ENCODE measurements around the gene SNED1.

Gene SNED1

DNA sequence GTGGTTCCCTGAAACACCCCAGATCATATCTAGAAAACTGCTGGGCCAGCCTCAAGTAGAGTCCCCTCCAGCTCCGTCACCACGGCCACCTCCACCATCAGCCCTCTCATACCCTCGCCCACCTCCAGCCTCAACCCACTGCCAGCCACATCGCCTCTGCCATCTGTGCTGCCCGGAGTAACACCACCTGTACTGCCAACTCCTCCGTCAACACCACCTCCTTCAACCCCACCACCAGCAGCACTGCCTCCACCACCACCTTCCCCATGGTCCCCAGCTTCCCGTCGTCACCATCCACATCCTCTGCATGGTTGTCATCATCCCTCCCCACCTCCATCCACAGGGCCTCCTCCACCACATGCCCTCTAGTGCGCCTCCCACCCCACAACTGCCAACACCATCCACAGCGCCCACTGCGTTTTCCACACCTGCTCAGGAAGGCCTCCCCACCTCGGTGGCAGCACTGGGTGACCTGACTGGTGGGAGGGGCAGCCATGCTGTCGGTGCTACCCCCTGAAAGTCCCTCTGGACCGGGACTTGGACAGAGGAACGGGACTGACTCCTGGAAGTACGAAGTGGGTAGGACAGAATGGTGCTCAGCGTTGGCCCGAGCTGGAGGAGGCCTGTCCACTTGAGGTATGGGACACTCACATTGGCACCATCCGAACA, 1.6 kb downstream of the SNED1 start:
- Mint-ChIP-seq H3K27me3 (peaks cover 35 to 65% of the 10 kb centered on the region in 2 donors), H3K4me3 (peak overlapping the region in 1 of 2 donors; percentile 34), H3K4me1 (peaks cover 8 to 15% of the 10 kb centered on the region in 2 donors), H3K36me3 (peaks cover 3 to 7% of the 10 kb centered on the region in 2 donors), H3K27ac (no peak overlapping the region), H3K9me3 (peaks cover 11 to 13% of the 10 kb centered on the region in 2 donors)
- DNase-seq = no peak
- ATAC-seq (replicated peaks) = no peak

DNA sequence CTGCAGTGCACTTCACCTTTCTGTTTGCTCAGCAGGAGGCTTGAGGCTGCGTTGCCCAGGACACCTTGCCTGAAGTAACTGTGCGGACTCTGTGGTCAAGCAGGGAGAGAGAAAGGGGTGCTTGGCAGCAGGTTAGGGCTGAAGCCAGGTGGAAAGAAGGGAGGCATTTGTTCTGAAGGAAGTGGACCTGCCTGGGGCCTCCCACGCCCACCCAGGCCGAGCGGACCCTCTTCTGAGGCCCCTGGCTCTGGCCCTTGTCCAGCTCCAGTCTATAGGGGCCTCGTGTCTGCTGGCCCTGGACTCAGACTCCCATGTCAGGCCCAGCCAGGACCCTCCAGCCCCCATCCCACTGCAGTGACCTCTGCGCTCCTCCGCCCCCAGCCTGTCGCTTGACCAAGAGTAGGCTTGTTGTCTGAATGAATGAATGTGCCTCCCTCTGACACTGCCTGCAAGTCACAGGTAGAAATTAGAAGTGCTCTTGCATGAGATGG, 2.5 kb downstream of the SNED1 start:
- DNase-seq (no peak), ATAC-seq (replicated peaks) (no peak)
- Mint-ChIP-seq H3K27ac (no peak overlapping the region), H3K4me1 (peaks cover 6 to 15% of the 10 kb centered on the region in 2 donors), H3K9me3 (peaks cover 17 to 18% of the 10 kb centered on the region in 2 donors), H3K4me3 (no peak overlapping the region), H3K36me3 (peaks cover 8 to 12% of the 10 kb centered on the region in 2 donors), H3K27me3 (peaks cover 29 to 56% of the 10 kb centered on the region in 2 donors)

DNA sequence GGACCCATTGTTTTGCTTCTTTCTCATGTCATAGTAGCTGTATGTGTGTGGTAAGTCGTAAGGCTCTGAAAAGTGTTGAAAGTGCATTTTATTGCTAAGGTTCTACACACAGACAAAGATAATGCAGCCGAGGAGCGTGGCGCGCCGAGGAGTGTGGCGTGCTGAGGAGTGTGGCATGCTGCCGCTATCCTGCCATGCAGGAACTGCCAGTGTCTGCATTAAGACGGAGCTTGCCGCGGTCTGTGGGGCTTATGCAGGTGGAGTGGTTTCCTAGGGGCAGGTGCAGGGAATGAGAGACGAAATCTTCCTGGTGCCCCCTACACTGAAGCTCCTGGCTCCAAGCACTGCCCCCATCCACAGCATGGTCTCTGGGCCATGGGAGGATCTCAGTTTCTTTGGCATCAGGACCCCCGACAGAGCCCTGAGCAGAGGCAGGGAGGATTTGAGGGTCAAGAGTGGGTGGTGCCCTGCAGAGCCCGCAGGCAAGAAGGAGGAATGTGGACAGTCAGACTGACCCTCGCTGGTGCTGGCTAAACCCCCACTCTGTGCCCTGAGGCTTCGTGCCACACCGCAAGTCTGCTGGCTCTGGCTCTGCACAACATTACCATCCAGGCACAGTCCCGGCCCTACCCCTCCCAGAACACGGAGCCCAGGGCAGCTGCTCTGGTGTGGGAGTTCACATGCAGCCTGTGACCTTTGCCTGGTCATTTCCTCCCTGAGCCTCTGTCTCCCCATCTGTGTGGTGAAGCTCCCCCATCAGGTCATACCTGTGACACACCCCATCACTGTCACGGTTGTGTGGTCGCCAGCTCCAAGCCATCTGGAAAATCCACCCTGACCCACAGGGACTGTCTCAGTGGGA, 3.2 kb downstream of the SNED1 start:
- DNase-seq (no peak), ATAC-seq (replicated peaks) (no peak)
- Mint-ChIP-seq H3K4me3 (no peak overlapping the region), H3K4me1 (peaks cover 6 to 15% of the 10 kb centered on the region in 2 donors), H3K27me3 (peaks cover 25 to 50% of the 10 kb centered on the region in 2 donors), H3K27ac (no peak overlapping the region), H3K9me3 (peaks cover 21 to 22% of the 10 kb centered on the region in 2 donors), H3K36me3 (peaks cover 8 to 12% of the 10 kb centered on the region in 2 donors)

DNA sequence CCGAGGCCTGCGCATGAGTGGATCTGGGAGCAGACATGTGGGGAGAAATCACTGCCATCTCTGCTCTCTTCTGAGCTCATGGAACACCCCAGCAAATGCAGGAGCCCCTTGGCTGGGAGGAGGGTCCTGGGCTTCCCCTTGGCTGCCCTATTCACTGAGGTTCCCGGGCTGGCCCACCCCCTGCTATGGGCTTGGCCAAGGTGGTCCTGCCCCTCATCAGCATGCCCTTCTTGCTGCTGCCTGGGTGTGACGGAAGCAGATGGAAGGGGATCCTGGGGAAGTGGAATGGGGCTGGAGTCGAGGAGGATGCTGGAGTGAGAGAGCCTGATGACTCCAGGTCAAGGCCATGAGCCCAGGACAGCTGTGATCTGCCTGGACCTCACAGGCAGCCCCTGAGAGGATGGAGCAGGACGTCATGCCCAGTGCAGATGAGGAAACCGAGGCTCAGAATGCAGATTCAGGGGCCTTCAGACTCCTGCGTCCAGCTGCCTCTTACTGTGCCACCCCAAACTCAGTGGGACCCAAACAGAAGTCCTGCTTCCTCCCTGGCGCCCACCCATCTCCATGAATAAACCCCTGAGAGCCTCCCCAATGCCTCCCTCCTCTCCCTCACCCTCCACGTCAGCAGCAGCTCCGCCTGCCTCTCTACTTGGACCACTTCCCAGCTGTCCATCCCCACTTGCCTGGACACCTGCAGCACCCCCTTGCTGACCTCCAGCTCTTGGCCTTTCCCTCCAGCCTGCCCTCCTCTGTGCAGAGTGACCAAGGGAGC, 4.0 kb downstream of the SNED1 start:
- peaks cover 17 to 48% of the 10 kb centered on the region in 2 donors for H3K27me3 Mint-ChIP-seq
- DNase-seq = no peak
- H3K27ac Mint-ChIP-seq = no peak overlapping the region

DNA sequence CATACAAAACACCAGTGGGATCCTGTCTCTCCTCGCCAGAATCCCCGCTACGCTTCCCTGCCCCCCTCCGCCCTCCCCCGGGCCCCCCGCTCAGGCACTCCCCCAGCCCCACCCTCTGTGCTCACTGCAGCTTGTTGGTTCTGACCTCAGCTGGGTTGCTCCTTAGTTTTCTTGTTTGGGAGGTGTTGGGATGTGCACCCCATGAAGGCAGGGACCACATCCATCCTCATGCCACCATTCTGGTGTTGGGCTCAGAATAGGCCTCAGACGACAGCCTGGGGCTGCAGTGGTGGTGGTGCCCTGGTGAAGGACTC, 4.6 kb downstream of the SNED1 start:
- ATAC-seq (replicated peaks) (no peak), DNase-seq (no peak)
- Mint-ChIP-seq H3K36me3 (peaks cover 8 to 12% of the 10 kb centered on the region in 2 donors), H3K4me1 (peaks cover 6 to 8% of the 10 kb centered on the region in 2 donors), H3K27ac (no peak overlapping the region), H3K9me3 (peaks cover 21 to 22% of the 10 kb centered on the region in 2 donors), H3K27me3 (peaks cover 15 to 44% of the 10 kb centered on the region in 2 donors), H3K4me3 (no peak overlapping the region)

More for the DNA sequence above, 4.0 kb downstream of the SNED1 start:
- H3K4me1 Mint-ChIP-seq = peaks cover 6 to 12% of the 10 kb centered on the region in 2 donors
- peaks cover 8 to 12% of the 10 kb centered on the region in 2 donors for H3K36me3 Mint-ChIP-seq
- H3K9me3 Mint-ChIP-seq = peaks cover 21 to 22% of the 10 kb centered on the region in 2 donors
- no peak overlapping the region for H3K4me3 Mint-ChIP-seq
- ATAC-seq (replicated peaks) = no peak

DNA sequence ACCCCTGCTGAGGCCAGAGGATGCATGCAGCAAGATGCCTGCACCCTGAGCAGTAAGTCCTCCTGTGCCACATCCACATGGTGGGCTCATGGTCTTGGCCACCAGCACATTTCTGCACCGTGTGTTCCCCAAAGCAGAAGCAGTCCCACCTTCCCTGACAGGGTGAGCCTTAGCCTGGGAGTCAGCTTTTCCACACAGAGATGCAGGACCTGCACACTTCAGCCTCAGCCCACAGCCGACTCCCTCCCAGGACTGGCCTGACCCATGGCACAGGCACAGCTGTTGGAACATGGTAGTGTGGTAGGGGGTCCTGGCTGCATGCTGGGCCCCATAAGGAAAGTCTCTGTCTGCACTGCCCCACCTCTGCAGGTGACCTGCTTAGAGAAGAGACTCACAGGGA, 5.0 kb downstream of the SNED1 start:
- H3K27ac Mint-ChIP-seq = no peak overlapping the region
- no peak overlapping the region for H3K4me3 Mint-ChIP-seq
- ATAC-seq (replicated peaks) (no peak), DNase-seq (no peak)
- H3K36me3 Mint-ChIP-seq = peaks cover 8 to 12% of the 10 kb centered on the region in 2 donors
- peaks cover 21 to 22% of the 10 kb centered on the region in 2 donors for H3K9me3 Mint-ChIP-seq
- H3K27me3 Mint-ChIP-seq = peaks cover 19 to 44% of the 10 kb centered on the region in 2 donors
- peaks cover 6 to 8% of the 10 kb centered on the region in 2 donors for H3K4me1 Mint-ChIP-seq

DNA sequence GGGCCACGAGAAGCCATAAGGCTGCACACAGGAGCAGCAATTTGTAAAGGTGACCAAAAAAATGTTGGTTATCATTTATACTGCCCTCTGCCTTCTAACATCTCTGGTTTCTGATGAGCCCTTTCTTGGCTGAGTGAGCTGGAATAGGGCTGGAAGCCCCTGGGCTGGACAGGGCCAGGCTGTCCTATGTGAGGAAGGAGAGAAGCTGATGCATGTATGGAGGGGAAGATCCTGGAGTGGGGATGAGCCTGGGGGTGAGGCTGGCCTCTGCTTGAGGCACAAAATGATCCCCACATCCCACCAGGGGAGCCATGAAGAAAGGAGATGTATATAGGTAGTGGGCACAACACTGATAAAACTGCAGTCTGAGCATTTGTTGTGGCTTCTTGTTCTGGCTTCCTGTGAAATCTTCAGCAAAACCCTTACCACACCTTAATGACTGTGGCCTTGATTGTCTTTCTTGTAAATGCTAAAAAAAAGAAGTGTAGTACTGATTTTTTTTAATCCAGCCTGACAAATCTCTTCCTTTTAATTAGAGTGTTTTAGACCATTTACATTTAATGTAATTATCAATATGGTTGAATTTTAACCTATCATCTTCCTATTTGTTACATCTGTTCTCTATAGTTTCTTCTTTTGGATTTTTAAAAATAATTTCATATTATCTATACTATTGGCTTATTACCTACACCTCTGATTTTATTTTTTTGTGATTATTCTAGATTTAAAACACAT, 5.6 kb downstream of the SNED1 start:
- Mint-ChIP-seq H3K27ac (no peak overlapping the region), H3K4me1 (peaks cover 7 to 11% of the 10 kb centered on the region in 2 donors), H3K9me3 (peaks cover 21 to 22% of the 10 kb centered on the region in 2 donors), H3K27me3 (peaks cover 25 to 51% of the 10 kb centered on the region in 2 donors), H3K4me3 (no peak overlapping the region), H3K36me3 (peaks cover 8 to 12% of the 10 kb centered on the region in 2 donors)
- ATAC-seq (replicated peaks) (no peak), DNase-seq (no peak)

DNA sequence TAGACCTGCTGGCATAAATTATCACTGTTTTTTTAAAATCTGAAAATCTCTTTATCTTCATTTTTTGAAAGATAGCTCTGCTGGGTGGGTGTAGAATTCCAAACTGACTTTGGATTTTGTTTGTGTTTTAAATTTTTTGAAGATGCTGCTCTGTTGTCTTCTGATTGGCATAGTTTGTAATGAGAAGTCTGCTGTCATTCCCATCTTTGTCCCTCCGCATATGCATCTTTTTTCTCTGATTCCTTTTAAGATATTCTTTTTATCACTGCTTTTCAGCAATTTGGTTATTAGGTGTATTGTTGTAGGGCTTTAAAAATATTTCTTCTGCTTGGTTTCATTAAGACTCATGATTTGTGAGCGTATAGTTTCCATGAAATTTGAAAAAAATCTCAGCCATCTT, 7.2 kb downstream of the SNED1 start:
- ATAC-seq (replicated peaks) (no peak), DNase-seq (no peak)
- Mint-ChIP-seq H3K36me3 (peaks cover 8 to 12% of the 10 kb centered on the region in 2 donors), H3K27me3 (peaks cover 25 to 55% of the 10 kb centered on the region in 2 donors), H3K9me3 (peaks cover 21 to 22% of the 10 kb centered on the region in 2 donors), H3K27ac (no peak overlapping the region), H3K4me1 (peaks cover 9 to 18% of the 10 kb centered on the region in 2 donors), H3K4me3 (no peak overlapping the region)

DNA sequence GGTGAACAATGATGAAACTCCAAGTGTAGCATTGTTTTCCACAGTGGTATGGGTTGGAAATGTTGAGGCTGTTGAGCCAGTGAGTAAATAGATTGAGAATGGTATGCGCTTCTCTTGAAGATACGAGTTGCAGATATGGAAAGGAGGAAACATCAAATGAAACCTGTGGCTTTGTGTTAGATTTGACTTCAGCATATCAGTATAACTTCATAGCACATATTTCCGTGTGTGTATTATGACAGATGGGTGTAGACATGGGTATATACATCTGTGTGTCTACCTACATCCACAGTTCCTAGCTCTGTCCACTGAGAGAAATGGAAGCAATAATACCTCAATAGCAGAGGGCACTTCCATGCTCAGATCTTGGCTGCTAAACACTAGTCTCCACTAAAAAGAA, 8.0 kb downstream of the SNED1 start:
- peaks cover 9 to 19% of the 10 kb centered on the region in 2 donors for H3K4me1 Mint-ChIP-seq
- ATAC-seq (replicated peaks) = no peak
- no peak for DNase-seq
- H3K27ac Mint-ChIP-seq = no peak overlapping the region
- H3K9me3 Mint-ChIP-seq = peaks cover 21 to 22% of the 10 kb centered on the region in 2 donors
- H3K4me3 Mint-ChIP-seq = no peak overlapping the region
- peaks cover 20 to 47% of the 10 kb centered on the region in 2 donors for H3K27me3 Mint-ChIP-seq
- H3K36me3 Mint-ChIP-seq = peaks cover 8 to 12% of the 10 kb centered on the region in 2 donors

DNA sequence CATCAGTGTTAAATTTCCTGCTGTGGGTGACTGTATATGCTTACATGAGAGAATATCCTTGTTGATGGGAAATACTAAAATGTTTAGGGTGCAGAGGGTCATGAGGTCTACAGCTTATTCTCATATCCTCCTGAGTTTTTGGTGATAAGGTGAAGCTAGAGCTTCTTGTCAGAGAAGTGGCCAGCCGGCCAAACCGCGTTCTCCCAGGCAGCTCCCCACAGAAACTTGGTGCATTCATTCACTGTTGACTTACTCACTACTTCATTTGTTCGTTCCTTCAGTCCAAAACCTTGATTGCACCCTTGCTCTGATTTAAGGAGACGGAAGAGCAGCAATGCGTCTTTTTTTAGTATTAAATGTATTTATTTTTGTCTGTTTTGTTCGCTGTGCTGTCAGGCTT, 8.7 kb downstream of the SNED1 start:
- DNase-seq (no peak), ATAC-seq (replicated peaks) (no peak)
- H3K36me3 Mint-ChIP-seq = peaks cover 7 to 12% of the 10 kb centered on the region in 2 donors
- H3K27me3 Mint-ChIP-seq = peaks cover 20 to 41% of the 10 kb centered on the region in 2 donors
- peaks cover 21 to 22% of the 10 kb centered on the region in 2 donors for H3K9me3 Mint-ChIP-seq
- H3K4me3 Mint-ChIP-seq = no peak overlapping the region
- peaks cover 9 to 19% of the 10 kb centered on the region in 2 donors for H3K4me1 Mint-ChIP-seq
- no peak overlapping the region for H3K27ac Mint-ChIP-seq

DNA sequence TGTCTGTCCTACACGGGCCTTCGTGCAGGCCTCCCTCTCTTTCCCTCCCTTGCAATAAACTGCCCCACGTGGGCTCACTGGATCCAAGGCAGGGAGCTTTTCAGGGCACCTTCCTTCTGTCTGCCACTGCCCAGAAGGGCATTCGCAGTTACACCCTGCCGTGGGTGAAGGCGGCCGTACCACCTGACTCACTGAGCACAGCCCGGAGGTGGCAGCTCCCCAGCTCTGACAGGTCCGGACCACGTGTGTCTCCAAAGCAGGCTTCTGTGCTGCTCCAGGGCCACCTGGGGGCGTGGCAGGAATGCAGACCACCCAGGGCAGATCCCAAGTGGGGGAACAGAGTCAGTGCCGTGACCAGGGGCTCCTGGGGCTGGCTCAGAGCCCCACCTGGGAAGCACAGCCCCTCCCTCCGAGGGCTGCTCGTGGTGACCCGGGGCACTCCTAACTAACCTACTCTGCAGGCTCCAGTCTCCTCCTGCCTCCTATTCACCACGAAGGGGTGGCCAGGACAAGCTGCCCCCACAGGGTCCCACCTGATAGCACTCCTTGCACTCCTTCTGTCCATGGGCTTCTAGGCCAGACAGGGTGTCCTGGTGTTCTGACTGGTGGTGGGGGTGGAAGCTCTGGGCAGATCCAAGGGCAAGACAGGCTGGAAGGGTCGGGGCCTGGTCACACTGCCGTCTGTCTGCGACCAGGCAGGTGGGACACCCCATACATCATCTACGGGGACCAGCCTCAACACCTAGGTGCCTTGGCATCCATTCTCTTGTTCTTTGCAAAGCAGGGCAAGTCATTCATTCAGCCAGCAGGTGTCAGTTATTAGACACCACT, 9.7 kb downstream of the SNED1 start:
- Mint-ChIP-seq H3K27ac (no peak overlapping the region), H3K4me3 (no peak overlapping the region), H3K27me3 (peaks cover 20 to 43% of the 10 kb centered on the region in 2 donors), H3K9me3 (peaks cover 17 to 20% of the 10 kb centered on the region in 2 donors), H3K36me3 (peaks cover 4 to 7% of the 10 kb centered on the region in 2 donors), H3K4me1 (peaks cover 9 to 19% of the 10 kb centered on the region in 2 donors)
- ATAC-seq (replicated peaks) = no peak
- DNase-seq = no peak

DNA sequence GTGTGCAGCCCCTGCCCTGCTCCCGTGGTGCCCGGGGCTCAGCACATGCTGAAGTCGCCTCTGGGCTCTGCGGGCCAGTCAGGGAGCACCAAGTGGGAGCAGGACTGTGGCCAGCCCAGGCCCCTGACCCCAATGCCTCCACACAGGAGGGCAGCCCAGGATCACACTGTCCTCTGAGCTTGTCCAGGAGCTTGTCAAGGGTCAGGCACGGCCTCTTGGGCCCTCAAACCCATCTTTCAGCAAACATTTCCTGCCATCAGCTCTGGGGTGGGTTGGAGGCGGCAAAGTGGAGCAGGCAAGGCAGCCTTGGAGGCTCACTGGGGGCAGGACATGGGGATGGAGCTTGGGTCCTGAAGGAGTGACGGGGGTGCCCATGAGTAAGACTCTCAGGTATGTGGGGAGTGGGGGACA, 10.3 kb downstream of the SNED1 start:
- H3K36me3 Mint-ChIP-seq = peaks cover 4 to 5% of the 10 kb centered on the region in 2 donors
- ATAC-seq (replicated peaks) = no peak
- H3K4me1 Mint-ChIP-seq = peaks cover 9 to 19% of the 10 kb centered on the region in 2 donors
- no peak for DNase-seq
- peaks cover 12 to 14% of the 10 kb centered on the region in 2 donors for H3K9me3 Mint-ChIP-seq
- peaks cover 20 to 43% of the 10 kb centered on the region in 2 donors for H3K27me3 Mint-ChIP-seq
- H3K27ac Mint-ChIP-seq = peak overlapping the region; percentile 37
- H3K4me3 Mint-ChIP-seq = no peak overlapping the region

DNA sequence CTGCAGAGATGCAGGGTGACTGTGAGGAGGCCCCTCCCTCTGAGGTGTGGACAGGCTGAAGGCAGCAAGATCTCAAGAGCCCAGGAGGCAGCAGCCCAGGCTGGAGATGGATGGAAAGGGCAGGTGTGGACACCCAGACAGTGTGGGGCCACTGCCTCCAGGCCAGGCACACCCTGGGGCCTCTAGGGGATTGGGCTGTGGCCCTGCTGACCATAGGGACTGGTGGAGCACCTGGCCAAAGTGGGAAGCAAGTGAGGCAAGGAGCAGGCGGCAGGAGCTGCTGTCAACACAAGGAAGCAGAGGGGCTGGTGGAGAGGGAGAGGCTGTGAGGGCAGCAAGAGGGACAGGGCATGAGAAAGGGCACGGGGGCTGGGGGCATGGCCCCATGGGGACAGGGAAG, 10.8 kb downstream of the SNED1 start:
- H3K27me3 Mint-ChIP-seq = peaks cover 20 to 43% of the 10 kb centered on the region in 2 donors
- no peak overlapping the region for H3K27ac Mint-ChIP-seq
- ATAC-seq (replicated peaks) = no peak
- H3K9me3 Mint-ChIP-seq = peaks cover 9 to 11% of the 10 kb centered on the region in 2 donors
- H3K4me1 Mint-ChIP-seq = peaks cover 9 to 19% of the 10 kb centered on the region in 2 donors
- H3K4me3 Mint-ChIP-seq = peak overlapping the region; percentile 6 to 43
- DNase-seq = no peak
- peaks cover 4 to 5% of the 10 kb centered on the region in 2 donors for H3K36me3 Mint-ChIP-seq

Measured in stimulated activated naive B cell treated with anti-CD40 and anti-IgM and Interleukin-4, amounts not matched to agents 10 μg/mL and 1 μg/mL and 100 μg/mL, for 72 hours (primary cell).